T-helper 2 cell treated with Interferon-gamma antibody and Interleukin-4, amounts not matched to agents 5 μg/mL and 100 μg/mL, for 36 hours (primary cell): ENCODE data around the gene RABGAP1L.

Experiments
- DNase-seq: peaks from one replicate; pipeline ENCODE4 v3.0.0; 2021; ENCODE audit warnings: low spot score
- H3K27ac Mint-ChIP-seq: one replicate; pipeline ENCODE4 v1.8.0; 2021; ENCODE audit warnings: mild to moderate bottlenecking, mixed read lengths
- H3K27me3 Mint-ChIP-seq: one replicate; pipeline ENCODE4 v1.8.0; 2021; ENCODE audit warnings: low read depth, mixed read lengths
- H3K36me3 Mint-ChIP-seq: one replicate; pipeline ENCODE4 v1.8.0; 2021; ENCODE audit warnings: low read depth, mixed read lengths
- H3K4me1 Mint-ChIP-seq: one replicate; pipeline ENCODE4 v1.8.0; 2021; ENCODE audit warnings: low read depth, mixed read lengths
- H3K4me3 Mint-ChIP-seq: one replicate; pipeline ENCODE4 v1.8.0; 2022; ENCODE audit warnings: mild to moderate bottlenecking, moderate library complexity, mixed read lengths
- H3K9me3 Mint-ChIP-seq: one replicate; pipeline ENCODE4 v1.8.0; 2021; ENCODE audit warnings: mixed read lengths

The RABGAP1L gene

DNA sequence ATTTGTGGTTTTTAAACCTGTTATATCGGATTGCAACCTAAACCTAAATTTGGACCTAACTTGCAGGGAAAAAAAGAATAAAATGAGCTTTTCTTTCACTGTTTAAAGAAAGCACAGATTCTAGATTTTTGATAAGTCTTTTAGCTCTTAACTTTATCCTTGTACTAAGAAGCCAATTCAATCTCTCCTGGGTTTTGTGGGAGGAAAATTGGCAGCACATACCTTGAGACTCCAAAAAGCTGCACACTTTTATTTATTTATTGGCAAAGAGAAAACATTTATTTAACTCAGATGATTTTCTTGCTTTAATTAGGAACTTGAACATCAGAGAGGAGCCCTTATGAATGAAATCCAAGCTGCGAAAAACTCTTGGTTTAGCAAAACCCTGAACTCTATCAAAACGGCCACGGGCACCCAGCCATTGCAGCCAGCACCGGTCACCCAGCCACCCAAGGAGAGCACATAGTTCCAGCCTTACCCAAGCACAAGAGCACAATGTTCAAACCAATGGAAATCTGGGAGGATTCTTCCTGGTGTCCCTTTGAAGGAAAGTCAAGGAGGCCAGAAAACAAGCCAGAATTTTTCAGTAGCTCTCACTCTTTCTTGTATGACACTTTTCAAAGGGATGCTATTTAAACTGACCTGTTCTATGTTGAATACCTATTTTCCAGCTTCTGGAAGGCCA, 830.4 kb downstream of the RABGAP1L start:
- Mint-ChIP-seq H3K4me1 (peaks cover 25% of the 10 kb centered on the region), H3K36me3 (peaks cover 33% of the 10 kb centered on the region), H3K4me3 (peak overlapping the region; percentile 75), H3K9me3 (no peaks in the 10 kb centered on the region), H3K27ac (peak overlapping the region; percentile 77), H3K27me3 (no peaks in the 10 kb centered on the region)
- no peak for DNase-seq

DNA sequence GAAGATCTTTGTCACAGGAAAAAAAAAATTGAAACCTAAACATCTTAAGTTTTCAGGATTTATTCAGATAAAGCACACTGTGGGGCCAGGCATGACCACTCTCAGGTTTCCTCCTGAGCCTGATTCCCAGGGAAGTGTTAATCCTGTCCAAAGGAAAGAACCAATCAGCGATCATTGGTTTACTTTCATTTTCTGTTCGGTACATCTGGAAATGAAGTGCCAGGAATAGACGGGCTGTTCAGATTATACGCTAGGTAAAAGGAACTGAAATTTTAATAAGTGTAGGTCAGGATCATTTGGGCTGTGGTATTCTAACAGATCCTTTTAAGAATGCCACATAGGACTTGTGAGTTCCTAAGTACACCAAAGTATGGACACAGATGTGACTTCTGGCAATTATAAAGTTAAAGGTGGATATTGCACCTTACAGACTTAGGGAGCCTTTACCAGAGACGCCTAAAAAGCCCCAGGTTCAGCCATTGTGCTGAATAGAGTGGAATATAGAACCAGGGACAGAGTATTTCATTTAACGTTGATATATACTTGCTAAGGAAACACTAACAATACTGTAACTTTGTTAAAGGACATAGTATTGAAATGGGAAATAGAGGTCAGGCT, 831.2 kb downstream of the RABGAP1L start:
- Mint-ChIP-seq H3K4me3 (peak overlapping the region; percentile 84), H3K27me3 (no peaks in the 10 kb centered on the region), H3K36me3 (peaks cover 29% of the 10 kb centered on the region), H3K4me1 (peaks cover 23% of the 10 kb centered on the region), H3K9me3 (no peaks in the 10 kb centered on the region), H3K27ac (peak overlapping the region; percentile 87)
- DNase-seq: no peak

DNA sequence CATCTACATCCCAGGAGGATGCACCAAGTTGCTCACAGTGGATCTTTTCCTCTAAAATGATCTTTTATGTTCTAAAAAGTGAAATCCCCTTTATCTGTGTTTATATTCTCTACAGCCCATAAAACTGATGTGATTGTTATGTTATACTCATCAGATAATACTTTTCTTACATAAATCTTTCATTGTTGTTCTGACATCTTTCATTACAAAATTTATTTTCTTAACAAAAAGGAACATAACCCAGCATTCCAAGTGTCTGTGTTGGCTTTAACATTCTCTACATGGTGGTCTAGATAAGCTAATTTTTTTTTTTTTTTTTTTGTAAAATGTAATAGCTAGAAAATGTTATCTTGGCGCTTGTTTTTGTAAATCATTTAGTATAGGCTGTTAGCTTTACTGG, 832.2 kb downstream of the RABGAP1L start:
- DNase-seq: no peak
- Mint-ChIP-seq H3K36me3 (peaks cover 28% of the 10 kb centered on the region), H3K27me3 (no peaks in the 10 kb centered on the region), H3K27ac (no peak overlapping the region), H3K9me3 (no peaks in the 10 kb centered on the region), H3K4me3 (no peak overlapping the region), H3K4me1 (peaks cover 22% of the 10 kb centered on the region)

DNA sequence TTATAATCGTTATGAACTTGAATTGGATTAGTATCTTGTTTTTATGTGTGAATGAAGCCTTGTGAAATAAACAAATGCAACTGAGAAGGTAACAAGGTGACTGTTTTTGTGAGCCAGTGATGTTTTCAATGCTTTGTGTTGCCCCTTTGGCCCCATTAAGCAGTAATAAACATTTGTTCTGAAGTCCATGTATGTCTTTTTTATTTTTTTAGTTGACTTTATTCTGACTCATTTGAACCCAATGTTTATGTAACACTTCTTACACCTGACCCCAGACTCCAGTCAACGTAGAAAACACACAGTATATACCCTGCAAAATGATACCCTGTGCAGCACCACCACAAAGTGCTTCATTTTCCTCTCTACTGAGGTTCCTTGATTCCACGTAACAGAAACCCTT, 835.8 kb downstream of the RABGAP1L start:
- peaks cover 13% of the 10 kb centered on the region for H3K36me3 Mint-ChIP-seq
- no peaks in the 10 kb centered on the region for H3K27me3 Mint-ChIP-seq
- H3K4me1 Mint-ChIP-seq: peaks cover 21% of the 10 kb centered on the region
- no peak for DNase-seq
- H3K9me3 Mint-ChIP-seq: no peaks in the 10 kb centered on the region
- no peak overlapping the region for H3K27ac Mint-ChIP-seq
- H3K4me3 Mint-ChIP-seq: no peak overlapping the region

DNA sequence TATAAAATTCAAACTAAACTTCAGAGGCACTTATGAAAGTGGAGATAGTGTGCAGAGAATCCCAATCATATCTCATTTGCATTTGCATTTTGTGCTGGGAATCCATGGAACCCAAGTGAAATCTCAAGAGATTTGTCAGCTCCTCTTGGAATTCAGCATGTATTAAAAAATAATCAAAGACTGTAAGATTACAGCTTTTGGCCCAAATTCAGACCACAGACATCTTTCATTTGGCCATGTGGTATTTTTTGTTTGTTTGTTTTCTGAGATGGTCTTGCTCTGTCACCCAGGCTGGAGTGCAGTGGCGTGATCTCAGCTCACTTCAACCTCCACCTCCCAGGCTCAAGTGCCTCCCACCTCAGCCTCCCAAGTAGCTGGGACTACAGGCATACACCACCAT, 836.6 kb downstream of the RABGAP1L start:
- Mint-ChIP-seq H3K9me3 (no peaks in the 10 kb centered on the region), H3K27me3 (no peaks in the 10 kb centered on the region), H3K27ac (no peak overlapping the region), H3K4me1 (peaks cover 15% of the 10 kb centered on the region), H3K4me3 (no peak overlapping the region), H3K36me3 (peaks cover 11% of the 10 kb centered on the region)
- no peak for DNase-seq

DNA sequence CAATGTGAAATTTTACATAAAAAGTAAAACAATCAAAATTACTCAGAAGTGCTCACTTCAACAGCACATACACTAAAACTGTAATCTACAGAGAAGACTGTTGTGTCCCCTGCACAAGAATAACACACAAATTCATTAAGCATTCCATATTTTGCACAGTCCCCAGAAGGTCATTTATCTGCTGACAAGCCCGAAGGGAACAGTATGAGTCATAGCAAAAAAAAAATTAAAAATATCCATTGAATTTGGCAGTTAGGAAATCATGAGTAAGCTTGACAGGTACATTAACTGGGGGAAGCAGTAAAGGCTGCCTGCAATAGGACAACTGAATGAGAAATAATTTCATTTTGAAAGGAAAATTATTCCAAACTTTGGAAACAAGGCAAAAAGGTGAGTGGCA, 837.2 kb downstream of the RABGAP1L start:
- H3K27ac Mint-ChIP-seq: no peak overlapping the region
- no peaks in the 10 kb centered on the region for H3K27me3 Mint-ChIP-seq
- H3K4me1 Mint-ChIP-seq: peaks cover 17% of the 10 kb centered on the region
- H3K36me3 Mint-ChIP-seq: peaks cover 10% of the 10 kb centered on the region
- DNase-seq: no peak
- H3K4me3 Mint-ChIP-seq: no peak overlapping the region
- no peaks in the 10 kb centered on the region for H3K9me3 Mint-ChIP-seq

DNA sequence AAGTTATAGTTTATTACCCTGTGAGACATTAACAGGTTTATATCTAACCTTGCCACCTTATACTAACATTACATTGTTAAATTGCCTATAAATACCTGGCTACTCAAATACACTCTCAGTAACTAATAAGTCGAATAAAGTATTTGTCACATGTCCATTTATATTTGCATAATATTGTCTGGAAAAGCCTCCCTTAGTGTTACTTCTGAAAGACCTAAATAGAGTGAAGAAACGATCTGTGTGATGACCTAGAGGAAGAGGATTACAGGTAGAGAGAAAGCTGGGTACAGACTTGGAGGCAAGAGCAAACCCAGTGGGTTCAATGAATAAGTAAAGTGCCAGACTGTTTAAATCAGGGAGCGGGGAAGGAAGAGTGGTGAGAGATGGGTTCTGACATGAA, 837.7 kb downstream of the RABGAP1L start:
- Mint-ChIP-seq H3K4me1 (peaks cover 19% of the 10 kb centered on the region), H3K27me3 (no peaks in the 10 kb centered on the region), H3K27ac (peak overlapping the region; percentile 45), H3K36me3 (peaks cover 13% of the 10 kb centered on the region), H3K4me3 (no peak overlapping the region), H3K9me3 (no peaks in the 10 kb centered on the region)
- no peak for DNase-seq

DNA sequence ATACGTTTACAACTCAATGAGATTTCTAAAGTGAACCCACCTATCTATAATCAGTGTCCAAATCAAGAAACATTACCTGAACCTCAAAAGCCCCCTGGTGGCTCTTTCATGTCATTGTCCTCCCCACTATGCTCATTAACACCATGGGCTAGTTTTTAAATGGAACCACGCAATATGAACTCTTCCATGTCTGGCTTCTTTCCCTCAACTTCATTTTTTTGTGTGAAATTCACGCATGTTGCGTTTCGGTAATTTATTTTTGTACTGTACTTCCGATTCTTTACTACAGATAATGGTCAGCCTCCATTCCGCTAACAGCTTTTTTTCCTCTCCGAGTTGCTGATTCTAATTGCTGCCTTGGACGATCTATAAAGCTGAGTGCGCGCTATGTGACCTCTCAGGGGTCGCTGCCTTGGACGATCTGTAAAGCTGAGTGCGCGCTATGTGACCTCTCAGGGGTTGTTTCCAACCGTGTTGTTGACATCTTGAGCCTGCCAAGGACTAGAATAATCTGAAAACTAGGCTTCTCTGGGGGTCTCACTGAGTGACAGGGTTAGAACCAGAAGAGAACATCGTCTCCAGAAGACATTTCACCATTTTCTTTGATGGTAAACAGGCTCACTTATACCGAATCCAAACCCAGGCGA, 839.4 kb downstream of the RABGAP1L start:
- Mint-ChIP-seq H3K27me3 (no peaks in the 10 kb centered on the region), H3K9me3 (no peaks in the 10 kb centered on the region), H3K4me3 (no peak overlapping the region), H3K27ac (no peak overlapping the region), H3K36me3 (peaks cover 17% of the 10 kb centered on the region), H3K4me1 (peaks cover 30% of the 10 kb centered on the region)
- DNase-seq: peak; percentile 32

DNA sequence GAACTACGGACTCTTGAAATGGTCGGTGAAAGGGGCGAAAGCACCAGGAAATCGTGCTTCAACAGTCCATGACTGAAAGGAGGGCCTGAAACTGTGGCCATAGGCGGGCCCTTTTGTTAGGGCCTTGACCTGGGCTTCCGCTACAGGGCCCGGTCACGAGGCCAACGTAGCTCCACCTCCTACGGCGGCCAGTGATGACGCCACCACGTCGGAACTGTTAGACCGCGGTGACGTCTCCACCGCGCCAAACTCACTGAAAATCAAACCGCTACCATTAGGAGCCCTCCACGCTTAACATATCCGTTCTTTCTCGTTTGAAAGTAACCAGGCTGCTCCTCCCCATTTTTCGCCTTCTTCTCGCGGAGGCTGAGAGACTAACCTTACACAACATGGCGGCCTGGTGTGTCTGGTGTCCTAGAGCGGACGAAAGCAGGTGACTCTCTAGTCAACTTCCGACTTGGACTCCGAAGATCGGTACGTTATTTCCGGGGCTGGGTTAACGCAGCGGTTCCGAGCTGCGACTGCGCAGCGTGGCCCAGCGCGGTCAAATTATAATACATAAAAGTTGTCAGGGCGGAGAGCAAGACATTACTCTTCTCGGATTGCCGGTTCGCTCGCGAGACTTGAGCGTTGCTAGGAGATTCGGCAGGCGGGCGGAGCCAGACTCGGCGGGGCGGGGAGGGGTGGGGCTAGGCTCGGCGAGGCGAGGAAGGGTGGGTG, 840.1 kb downstream of the RABGAP1L start:
- no peak overlapping the region for H3K4me3 Mint-ChIP-seq
- peaks cover 19% of the 10 kb centered on the region for H3K36me3 Mint-ChIP-seq
- peak; percentile 98 for DNase-seq
- H3K4me1 Mint-ChIP-seq: peaks cover 33% of the 10 kb centered on the region
- no peak overlapping the region for H3K27ac Mint-ChIP-seq
- H3K9me3 Mint-ChIP-seq: no peaks in the 10 kb centered on the region
- no peaks in the 10 kb centered on the region for H3K27me3 Mint-ChIP-seq

DNA sequence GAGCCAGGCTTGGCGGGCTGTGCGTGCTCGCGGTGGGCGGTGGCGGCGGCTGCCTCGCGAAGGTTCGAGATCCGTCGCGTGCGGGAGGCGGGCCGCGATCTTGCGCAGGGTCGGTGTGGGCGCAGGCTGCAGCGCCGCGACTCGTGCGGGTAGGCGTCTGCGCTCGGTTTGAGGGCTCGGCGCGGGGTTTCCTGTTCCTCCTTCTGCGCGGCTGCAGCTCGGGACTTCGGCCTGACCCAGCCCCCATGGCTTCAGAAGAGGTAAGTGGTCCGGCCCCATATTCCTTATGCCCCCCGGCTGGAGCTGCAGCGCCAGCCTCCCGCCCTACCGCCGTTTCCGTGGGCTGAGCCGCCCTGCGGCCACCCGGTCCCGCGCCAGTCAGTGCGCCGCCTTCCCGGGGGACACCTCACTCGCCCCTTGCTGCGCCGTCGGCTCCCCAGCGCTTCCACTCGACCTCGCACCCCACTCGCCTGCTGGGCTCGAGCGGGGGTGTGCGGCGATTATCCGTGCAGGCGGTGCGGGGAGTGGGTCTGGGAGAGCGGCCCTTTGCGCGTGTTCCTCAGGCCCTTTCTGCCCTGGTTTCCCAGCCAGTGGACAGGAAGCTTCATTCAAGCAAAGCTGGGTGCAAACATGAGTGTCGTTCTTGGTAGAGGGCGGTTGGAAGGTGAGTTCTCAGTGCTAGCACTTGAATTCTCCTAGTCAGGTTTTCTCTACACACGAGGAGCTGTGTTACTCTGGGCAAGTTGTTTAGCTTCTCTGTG, 840.8 kb downstream of the RABGAP1L start, which contains the start of gene CACYBP:
Gene CACYBP (plus strand): TSS at position 12 of the 761 bp plus-strand sequence. CDS start 234 bp downstream, at position 246.
- no peaks in the 10 kb centered on the region for H3K9me3 Mint-ChIP-seq
- peaks cover 23% of the 10 kb centered on the region for H3K36me3 Mint-ChIP-seq
- H3K27me3 Mint-ChIP-seq: no peaks in the 10 kb centered on the region
- no peak within 1 kb of the TSS for H3K4me3 Mint-ChIP-seq
- no peak for DNase-seq
- peaks cover 35% of the 10 kb centered on the region for H3K4me1 Mint-ChIP-seq
- H3K27ac Mint-ChIP-seq: no peak within 1 kb of the TSS

DNA sequence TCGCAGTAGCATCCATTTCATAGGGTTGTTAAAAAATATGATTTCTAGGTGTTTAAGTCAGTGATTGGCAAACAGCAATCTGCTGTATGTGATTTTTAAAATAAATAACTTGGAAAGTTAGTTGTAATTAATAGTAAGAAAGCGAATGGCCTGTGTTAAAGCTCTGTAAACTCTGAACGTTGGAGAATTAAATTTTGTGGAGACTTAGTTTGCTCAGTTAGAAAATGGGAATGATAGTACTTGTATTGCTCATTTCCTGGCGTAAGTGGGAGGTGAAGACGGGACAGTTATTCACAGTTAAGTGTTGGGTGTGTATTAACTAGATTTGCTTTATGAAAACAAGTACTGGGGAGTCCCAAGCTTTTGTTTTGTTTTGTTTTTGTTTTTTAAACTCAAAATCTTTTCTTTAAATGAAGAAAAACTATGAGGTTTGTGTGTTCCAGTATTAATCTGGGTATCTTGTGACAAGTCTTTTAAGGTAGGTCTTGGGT, 841.4 kb downstream of the RABGAP1L start:
- Mint-ChIP-seq H3K4me1 (peaks cover 41% of the 10 kb centered on the region), H3K27ac (no peak overlapping the region), H3K9me3 (no peaks in the 10 kb centered on the region), H3K36me3 (peaks cover 29% of the 10 kb centered on the region), H3K4me3 (no peak overlapping the region), H3K27me3 (no peaks in the 10 kb centered on the region)
- DNase-seq: no peak

DNA sequence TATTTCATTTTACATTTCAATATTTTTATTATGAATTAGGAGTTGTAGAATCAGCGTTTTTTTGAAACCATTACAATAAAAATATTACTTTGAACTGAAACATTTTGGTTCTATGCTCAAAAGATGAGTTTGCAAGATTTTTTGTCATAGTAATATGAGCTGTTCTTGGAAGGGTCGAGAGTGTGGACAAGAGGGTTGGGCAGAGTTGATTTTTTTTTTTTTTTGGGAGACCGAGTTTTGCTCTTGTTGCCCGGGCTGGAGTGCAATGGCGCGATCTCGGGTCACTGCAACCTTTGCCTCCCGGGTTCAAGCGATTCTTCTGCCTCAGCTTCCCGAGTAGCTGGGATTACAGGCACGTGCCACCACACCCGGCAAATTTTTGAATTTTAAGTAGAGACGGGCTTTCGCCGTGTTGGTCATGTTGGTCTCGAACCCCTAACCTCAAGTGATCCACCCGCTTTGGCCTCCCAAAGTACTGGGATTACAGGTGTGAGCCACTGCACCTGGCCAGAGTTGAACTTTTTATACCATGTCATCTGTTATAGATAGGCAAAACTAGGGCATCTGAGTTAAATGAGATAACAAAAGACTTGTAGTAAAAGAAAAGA, 843.7 kb downstream of the RABGAP1L start:
- Mint-ChIP-seq H3K27ac (peak overlapping the region; percentile 60), H3K9me3 (no peaks in the 10 kb centered on the region), H3K36me3 (peaks cover 35% of the 10 kb centered on the region), H3K27me3 (no peaks in the 10 kb centered on the region), H3K4me1 (peaks cover 37% of the 10 kb centered on the region), H3K4me3 (peak overlapping the region; percentile 24)
- no peak for DNase-seq

DNA sequence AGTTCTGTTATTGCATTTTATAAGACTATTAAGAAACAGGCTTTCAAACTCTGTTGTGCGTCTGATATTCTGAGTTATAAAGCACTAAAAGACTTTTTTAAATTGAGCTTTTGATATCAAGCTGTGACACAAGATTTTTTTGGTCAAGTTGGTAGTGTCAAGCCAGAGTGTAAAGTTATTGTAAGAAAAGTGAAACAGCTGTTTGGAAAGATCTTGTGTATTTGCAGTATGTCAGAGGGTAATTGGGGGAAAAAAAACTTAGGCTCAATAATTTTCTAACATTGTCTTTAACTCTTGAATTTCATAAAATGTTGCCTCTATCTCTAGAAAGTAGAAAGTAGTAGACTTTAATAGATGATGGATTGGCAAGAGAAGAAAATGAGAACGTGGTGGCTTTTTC, 844.2 kb downstream of the RABGAP1L start:
- H3K27ac Mint-ChIP-seq: peak overlapping the region; percentile 60
- peaks cover 40% of the 10 kb centered on the region for H3K4me1 Mint-ChIP-seq
- no peaks in the 10 kb centered on the region for H3K27me3 Mint-ChIP-seq
- H3K4me3 Mint-ChIP-seq: peak overlapping the region; percentile 24
- DNase-seq: no peak
- H3K36me3 Mint-ChIP-seq: peaks cover 40% of the 10 kb centered on the region
- no peaks in the 10 kb centered on the region for H3K9me3 Mint-ChIP-seq
